ENCODE measurements around the gene CEP162. TPM values are rescaled to one million over a fixed set of nuclear protein-coding genes. Genes with fewer than 3 reads are reported as not detected.
"Not testable (repeated sequence)": the region's sequence is repeated elsewhere in the genome, so short reads cannot be mapped to it uniquely, and the experiment has no call there.

CEP162 gene
- total and polyA plus RNA-seq, 2 experiments from 2014 or later: 9.2 to 15.4 TPM

DNA sequence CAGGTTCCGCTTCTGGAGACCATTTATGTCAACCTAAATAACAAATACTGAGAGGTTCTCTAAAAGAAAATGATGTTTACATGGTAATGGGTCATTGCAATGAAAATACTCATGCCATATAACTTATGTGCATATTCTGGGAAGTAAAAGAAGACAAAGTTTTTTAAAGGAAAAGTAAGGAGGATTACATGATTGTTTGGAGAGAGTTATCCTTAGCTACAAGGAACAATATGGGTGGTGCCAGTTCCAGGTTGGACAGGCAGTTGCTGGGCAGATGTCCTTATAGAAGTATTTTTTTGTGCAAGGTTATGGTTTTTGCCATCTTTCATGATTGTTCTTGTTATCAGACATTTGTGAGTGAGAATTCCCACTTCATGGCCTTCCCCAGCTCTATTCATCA is 141.4 kb downstream of the CEP162 start:
- H3K27me3 Mint-ChIP-seq (ENCODE audit: insufficient read depth, low read depth, poor library complexity): peaks cover 2% of the 10 kb centered on the region
- Histone ChIP-seq H2AFZ (no peak overlapping the region), H3K27ac (ENCODE audit: low read depth) (no peak overlapping the region), H3F3A (replicated peaks; ENCODE audit: low read depth) (no peaks in the 10 kb centered on the region), H3K9me2 (ENCODE audit: insufficient read depth) (peaks cover 17% of the 10 kb centered on the region; the same call in 1 of the 2 replicates), H3K4me2 (no peak overlapping the region), H4K20me1 (replicated peaks; ENCODE audit: insufficient read depth) (no peaks in the 10 kb centered on the region), H3K27me3 (ENCODE audit: insufficient read depth) (no peaks in the 10 kb centered on the region), H3K79me2 (replicated peaks; ENCODE audit: insufficient read depth) (no peaks in the 10 kb centered on the region), H3K36me3 (ENCODE audit: insufficient read depth) (no peaks in the 10 kb centered on the region), H3K4me1 (ENCODE audit: insufficient read depth) (peaks cover 50% of the 10 kb centered on the region), H3K4me3 (no peak overlapping the region)
- H3K27ac Mint-ChIP-seq: no peak overlapping the region
- peaks cover 52% of the 10 kb centered on the region for H3K4me1 Mint-ChIP-seq
- DNase-seq (ENCODE audit: low spot score) (no peak), ATAC-seq (no peak)
- TF ChIP-seq ZNF331 (CRISPR knock-in tag; IDR thresholded peaks at IDR 0.05; ENCODE audit: low read depth): no peak
- TF ChIP-seq STAT1 (IDR thresholded peaks at IDR 0.05; ENCODE audit: unreplicated experiment): no peak
- no peak overlapping the region for H3K4me3 Mint-ChIP-seq
- H3K9me3 Mint-ChIP-seq: no peaks in the 10 kb centered on the region
- no peaks in the 10 kb centered on the region for H3K36me3 Mint-ChIP-seq (ENCODE audit: low read depth)

DNA sequence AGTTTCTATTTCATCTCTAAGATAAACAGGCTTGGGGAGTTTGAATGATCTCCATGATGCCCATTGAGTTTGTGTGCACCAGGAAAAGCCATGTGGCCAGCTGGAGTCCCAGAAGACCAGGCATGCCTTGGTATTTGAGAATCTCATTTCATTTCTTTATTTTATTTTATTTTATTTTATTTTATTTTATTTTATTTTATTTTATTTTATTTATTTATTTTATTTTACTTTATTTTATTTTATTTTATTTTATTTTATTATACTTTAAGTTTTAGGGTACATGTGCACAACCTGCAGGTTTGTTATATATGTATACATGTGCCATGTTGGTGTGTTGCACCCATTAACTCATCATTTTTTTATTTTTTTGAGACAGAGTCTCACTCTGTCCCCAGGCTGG is 142.7 kb downstream of the CEP162 start:
- H3K9me3 Mint-ChIP-seq; H3K27me3 Mint-ChIP-seq (ENCODE audit: insufficient read depth, low read depth, poor library complexity); H3K36me3 Mint-ChIP-seq (ENCODE audit: low read depth); H4K20me1 ChIP-seq (replicated peaks; ENCODE audit: insufficient read depth); H3K4me3 ChIP-seq; H3K27ac ChIP-seq (ENCODE audit: low read depth); H3K79me2 ChIP-seq (replicated peaks; ENCODE audit: insufficient read depth); H3K27me3 ChIP-seq (ENCODE audit: insufficient read depth); H3K9me2 ChIP-seq (ENCODE audit: insufficient read depth); DNase-seq (ENCODE audit: low spot score); ATAC-seq; H3F3A ChIP-seq (replicated peaks; ENCODE audit: low read depth); H2AFZ ChIP-seq; H3K27ac Mint-ChIP-seq; H3K4me3 Mint-ChIP-seq; H3K36me3 ChIP-seq (ENCODE audit: insufficient read depth): not testable (repeated sequence)
- Histone ChIP-seq H3K4me2 (peak overlapping the region; percentile 30; the same call in 1 of the 2 replicates), H3K4me1 (ENCODE audit: insufficient read depth) (peaks cover 50% of the 10 kb centered on the region)
- H3K4me1 Mint-ChIP-seq: peaks cover 52% of the 10 kb centered on the region

DNA sequence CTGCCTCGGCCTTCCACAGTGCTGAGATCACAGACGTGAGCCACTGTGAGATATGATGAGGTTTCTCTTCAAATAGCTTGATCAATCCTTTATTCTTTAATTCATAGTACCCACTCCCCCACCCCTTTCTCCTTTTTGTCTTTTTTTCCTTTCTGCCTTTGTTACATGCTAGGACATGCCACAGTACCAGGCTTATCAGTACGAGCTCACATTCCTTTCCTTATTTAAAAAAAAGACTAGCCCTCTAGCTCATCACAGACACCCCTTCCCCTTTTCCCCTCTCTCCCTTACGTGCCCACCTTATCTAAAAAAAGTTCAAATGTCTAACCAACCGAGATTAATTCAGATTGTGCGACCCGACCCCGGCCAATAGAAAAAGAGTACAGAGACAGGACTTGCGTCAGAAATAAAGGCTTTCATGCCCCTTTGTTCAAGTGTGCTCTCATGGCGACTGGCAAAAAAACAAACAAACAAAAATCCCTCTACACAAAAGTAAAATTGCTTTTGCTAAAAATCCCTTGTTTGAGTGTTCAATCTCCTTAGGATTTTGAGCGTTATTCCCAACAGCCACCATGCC is 144.7 kb downstream of the CEP162 start:
- H3K9me2 ChIP-seq (ENCODE audit: insufficient read depth): no peaks in the 10 kb centered on the region
- peaks cover 35% of the 10 kb centered on the region for H3K4me1 ChIP-seq (ENCODE audit: insufficient read depth)
- H3K4me2 ChIP-seq: no peak overlapping the region
- peaks cover 40% of the 10 kb centered on the region for H3K4me1 Mint-ChIP-seq
- no peaks in the 10 kb centered on the region for H3F3A ChIP-seq (replicated peaks; ENCODE audit: low read depth)
- no peak overlapping the region for H3K4me3 Mint-ChIP-seq
- H3K27ac ChIP-seq (ENCODE audit: low read depth): 0 out of 2 replicates have a peak overlapping the region, but pooled peaks have one; percentile 4
- no peaks in the 10 kb centered on the region for H4K20me1 ChIP-seq (replicated peaks; ENCODE audit: insufficient read depth)
- no peaks in the 10 kb centered on the region for H3K36me3 ChIP-seq (ENCODE audit: insufficient read depth)
- peak; percentile 46 for DNase-seq (ENCODE audit: low spot score)
- no peaks in the 10 kb centered on the region for H3K27me3 Mint-ChIP-seq (ENCODE audit: insufficient read depth, low read depth, poor library complexity)
- peak overlapping the region; percentile 1; the same call in 1 of the 2 replicates for H2AFZ ChIP-seq
- H3K36me3 Mint-ChIP-seq (ENCODE audit: low read depth): no peaks in the 10 kb centered on the region
- H3K79me2 ChIP-seq (replicated peaks; ENCODE audit: insufficient read depth): no peaks in the 10 kb centered on the region
- H3K27me3 ChIP-seq (ENCODE audit: insufficient read depth): no peaks in the 10 kb centered on the region
- peak overlapping the region; percentile 90 for H3K27ac Mint-ChIP-seq
- H3K9me3 Mint-ChIP-seq: no peaks in the 10 kb centered on the region
- no peak overlapping the region for H3K4me3 ChIP-seq
- ATAC-seq: peak; percentile 47; the same call in 2 of the 3 replicates
- no peak for TF ChIP-seq JUNB (IDR thresholded peaks at IDR 0.05; ENCODE audit: unreplicated experiment)
- no peak for TF ChIP-seq CREB1 (CRISPR knock-in tag; IDR thresholded peaks at IDR 0.05; ENCODE audit: low read depth)
- TF ChIP-seq, protein P1, sequence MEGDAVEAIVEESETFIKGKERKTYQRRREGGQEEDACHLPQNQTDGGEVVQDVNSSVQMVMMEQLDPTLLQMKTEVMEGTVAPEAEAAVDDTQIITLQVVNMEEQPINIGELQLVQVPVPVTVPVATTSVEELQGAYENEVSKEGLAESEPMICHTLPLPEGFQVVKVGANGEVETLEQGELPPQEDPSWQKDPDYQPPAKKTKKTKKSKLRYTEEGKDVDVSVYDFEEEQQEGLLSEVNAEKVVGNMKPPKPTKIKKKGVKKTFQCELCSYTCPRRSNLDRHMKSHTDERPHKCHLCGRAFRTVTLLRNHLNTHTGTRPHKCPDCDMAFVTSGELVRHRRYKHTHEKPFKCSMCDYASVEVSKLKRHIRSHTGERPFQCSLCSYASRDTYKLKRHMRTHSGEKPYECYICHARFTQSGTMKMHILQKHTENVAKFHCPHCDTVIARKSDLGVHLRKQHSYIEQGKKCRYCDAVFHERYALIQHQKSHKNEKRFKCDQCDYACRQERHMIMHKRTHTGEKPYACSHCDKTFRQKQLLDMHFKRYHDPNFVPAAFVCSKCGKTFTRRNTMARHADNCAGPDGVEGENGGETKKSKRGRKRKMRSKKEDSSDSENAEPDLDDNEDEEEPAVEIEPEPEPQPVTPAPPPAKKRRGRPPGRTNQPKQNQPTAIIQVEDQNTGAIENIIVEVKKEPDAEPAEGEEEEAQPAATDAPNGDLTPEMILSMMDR (conservative IDR thresholded peaks at IDR 0.05; ENCODE audit: low read depth in 2 of 2): no peak
- no peak for TF ChIP-seq POLR2AphosphoS5 (IDR thresholded peaks at IDR 0.05; ENCODE audit: low read depth)
- TF ChIP-seq, protein P2, sequence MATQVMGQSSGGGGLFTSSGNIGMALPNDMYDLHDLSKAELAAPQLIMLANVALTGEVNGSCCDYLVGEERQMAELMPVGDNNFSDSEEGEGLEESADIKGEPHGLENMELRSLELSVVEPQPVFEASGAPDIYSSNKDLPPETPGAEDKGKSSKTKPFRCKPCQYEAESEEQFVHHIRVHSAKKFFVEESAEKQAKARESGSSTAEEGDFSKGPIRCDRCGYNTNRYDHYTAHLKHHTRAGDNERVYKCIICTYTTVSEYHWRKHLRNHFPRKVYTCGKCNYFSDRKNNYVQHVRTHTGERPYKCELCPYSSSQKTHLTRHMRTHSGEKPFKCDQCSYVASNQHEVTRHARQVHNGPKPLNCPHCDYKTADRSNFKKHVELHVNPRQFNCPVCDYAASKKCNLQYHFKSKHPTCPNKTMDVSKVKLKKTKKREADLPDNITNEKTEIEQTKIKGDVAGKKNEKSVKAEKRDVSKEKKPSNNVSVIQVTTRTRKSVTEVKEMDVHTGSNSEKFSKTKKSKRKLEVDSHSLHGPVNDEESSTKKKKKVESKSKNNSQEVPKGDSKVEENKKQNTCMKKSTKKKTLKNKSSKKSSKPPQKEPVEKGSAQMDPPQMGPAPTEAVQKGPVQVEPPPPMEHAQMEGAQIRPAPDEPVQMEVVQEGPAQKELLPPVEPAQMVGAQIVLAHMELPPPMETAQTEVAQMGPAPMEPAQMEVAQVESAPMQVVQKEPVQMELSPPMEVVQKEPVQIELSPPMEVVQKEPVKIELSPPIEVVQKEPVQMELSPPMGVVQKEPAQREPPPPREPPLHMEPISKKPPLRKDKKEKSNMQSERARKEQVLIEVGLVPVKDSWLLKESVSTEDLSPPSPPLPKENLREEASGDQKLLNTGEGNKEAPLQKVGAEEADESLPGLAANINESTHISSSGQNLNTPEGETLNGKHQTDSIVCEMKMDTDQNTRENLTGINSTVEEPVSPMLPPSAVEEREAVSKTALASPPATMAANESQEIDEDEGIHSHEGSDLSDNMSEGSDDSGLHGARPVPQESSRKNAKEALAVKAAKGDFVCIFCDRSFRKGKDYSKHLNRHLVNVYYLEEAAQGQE (IDR thresholded peaks at IDR 0.05; ENCODE audit: unreplicated experiment): no peak
- TF ChIP-seq STAT1 (IDR thresholded peaks at IDR 0.05; ENCODE audit: unreplicated experiment): no peak
- no peak for TF ChIP-seq ZNF114 (CRISPR knock-in tag; IDR thresholded peaks at IDR 0.05)
- no peak for TF ChIP-seq ZNF331 (CRISPR knock-in tag; IDR thresholded peaks at IDR 0.05; ENCODE audit: low read depth)
